Tibial nerve (tissue), 4 donors: ENCODE measurements around the gene DEGS2.
A peak's percentile ranks its signal among the peaks of the same experiment; 100 is the strongest.

Experiments used
- EP300 ChIP-seq, 2 donors: sonication (generic); formaldehyde crosslinking; IDR thresholded peaks; one replicate each; pipeline ENCODE4 v1.6.1; 2017; ENCODE audit warnings: antibody characterized with exemption in 2 of 2, mild to moderate bottlenecking in 1 of 2
- POLR2A ChIP-seq, 2 donors: fragments of 450-650 bp; IDR thresholded peaks; one replicate each; pipeline ENCODE4 v1.6.1; 2017; ENCODE audit warnings: antibody characterized with exemption in 2 of 2, mild to moderate bottlenecking in 2 of 2, moderate library complexity in 2 of 2
- TF ChIP-seq, protein P1 (sequence below), 5 experiments: fragments of 200-600 bp in 3 of 5; fragments of 450-650 bp in 2 of 5; sonication (generic) in 3 of 5; IDR thresholded peaks; one replicate each; pipeline ENCODE4 v1.5.1; 2016 to 2019; ENCODE audit warnings: antibody characterized with exemption in 5 of 5, mild to moderate bottlenecking in 3 of 5, moderate library complexity in 2 of 5

- TF ChIP-seq, protein P1, sequence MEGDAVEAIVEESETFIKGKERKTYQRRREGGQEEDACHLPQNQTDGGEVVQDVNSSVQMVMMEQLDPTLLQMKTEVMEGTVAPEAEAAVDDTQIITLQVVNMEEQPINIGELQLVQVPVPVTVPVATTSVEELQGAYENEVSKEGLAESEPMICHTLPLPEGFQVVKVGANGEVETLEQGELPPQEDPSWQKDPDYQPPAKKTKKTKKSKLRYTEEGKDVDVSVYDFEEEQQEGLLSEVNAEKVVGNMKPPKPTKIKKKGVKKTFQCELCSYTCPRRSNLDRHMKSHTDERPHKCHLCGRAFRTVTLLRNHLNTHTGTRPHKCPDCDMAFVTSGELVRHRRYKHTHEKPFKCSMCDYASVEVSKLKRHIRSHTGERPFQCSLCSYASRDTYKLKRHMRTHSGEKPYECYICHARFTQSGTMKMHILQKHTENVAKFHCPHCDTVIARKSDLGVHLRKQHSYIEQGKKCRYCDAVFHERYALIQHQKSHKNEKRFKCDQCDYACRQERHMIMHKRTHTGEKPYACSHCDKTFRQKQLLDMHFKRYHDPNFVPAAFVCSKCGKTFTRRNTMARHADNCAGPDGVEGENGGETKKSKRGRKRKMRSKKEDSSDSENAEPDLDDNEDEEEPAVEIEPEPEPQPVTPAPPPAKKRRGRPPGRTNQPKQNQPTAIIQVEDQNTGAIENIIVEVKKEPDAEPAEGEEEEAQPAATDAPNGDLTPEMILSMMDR (IDR thresholded peaks at IDR 0.05): peak; percentile 83 to 98 (median 95)
- TF ChIP-seq EP300 (IDR thresholded peaks at IDR 0.05) (peak; percentile 46 to 73), POLR2A (IDR thresholded peaks at IDR 0.05) (peak; percentile 36 to 65)
These were observed 33.4 kb upstream of the DEGS2 start for GRCh38 chr14:100192672-100193416.
